ENCODE measurements around the gene ATAD3C. TPM values are rescaled to one million over a fixed set of nuclear protein-coding genes. Genes with fewer than 3 reads are reported as not detected.
A peak's percentile ranks its signal among the peaks of the same experiment; 100 is the strongest.
"Not testable (repeated sequence)": the region's sequence is repeated elsewhere in the genome, so short reads cannot be mapped to it uniquely, and the experiment has no call there.

ATAD3C gene
- total RNA-seq, 1 experiment from 2014 or later = 1.4 TPM

DNA sequence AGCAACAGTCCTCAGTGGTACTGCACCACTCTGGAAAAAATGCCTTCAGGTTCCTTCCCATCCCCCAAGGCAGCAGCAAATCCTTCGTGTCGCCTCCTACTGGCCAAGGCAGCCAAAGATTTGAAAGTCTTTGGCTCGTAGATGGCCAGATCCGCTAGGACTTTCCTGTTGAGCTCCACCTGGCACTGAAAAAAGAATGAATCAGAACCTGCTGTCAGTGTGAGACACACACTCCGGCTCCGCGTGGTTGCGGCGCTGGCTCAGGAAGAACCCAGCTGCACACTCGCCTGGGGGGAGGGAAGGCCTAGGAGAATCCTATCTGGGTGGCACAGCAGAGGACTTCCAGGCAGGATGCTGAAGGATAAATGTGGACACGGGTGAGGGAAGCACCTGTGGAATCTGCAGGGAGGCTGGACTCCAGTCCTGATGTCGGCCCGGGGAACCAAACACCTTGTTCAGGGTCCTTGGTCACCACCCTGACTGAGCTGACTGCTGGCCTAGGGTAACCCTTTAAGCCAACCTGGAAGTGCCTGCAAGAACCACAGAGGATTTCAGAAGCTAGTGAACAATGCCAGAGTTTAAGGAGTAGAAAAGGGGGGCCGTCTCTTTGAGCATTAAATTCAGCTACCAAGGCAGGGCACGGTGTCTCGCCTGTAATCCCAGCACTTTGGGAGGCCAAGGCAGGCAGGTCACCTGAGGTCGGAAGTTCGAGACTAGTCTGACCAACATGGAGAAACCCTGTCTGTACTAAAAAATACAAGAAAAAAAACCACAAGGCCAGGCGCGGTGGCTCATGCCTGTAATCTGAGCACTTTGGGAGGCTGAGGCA lies 47.2 kb upstream of the ATAD3C start:
- Histone ChIP-seq H3K27ac (ENCODE audit: low read length) (peak overlapping the region; percentile 11), H3K4me3 (ENCODE audit: low read length) (no peak overlapping the region), H2AFZ (ENCODE audit: low read length) (no peak overlapping the region), H3K36me3 (ENCODE audit: low read depth, low read length) (peaks cover 43% of the 10 kb centered on the region), H3K9ac (ENCODE audit: low read length) (no peak overlapping the region), H3K4me1 (ENCODE audit: insufficient read depth, low read length) (peaks cover 38% of the 10 kb centered on the region), H3K4me2 (ENCODE audit: low read length) (peak overlapping the region; percentile 92; the same call in 1 of the 2 replicates), H3K9me2 (replicated peaks; ENCODE audit: low read length) (no peaks in the 10 kb centered on the region), H3K79me2 (ENCODE audit: low read length) (peaks cover 82% of the 10 kb centered on the region), H3K27me3 (ENCODE audit: low read length) (no peaks in the 10 kb centered on the region), H4K20me1 (ENCODE audit: low read length) (no peaks in the 10 kb centered on the region), H3K9me3 (ENCODE audit: low read length) (no peaks in the 10 kb centered on the region), H3F3A (ENCODE audit: low read length, unreplicated experiment) (peaks cover 4% of the 10 kb centered on the region)
- ChIA-PET CTCF (interaction anchor here (0.6 to 1.0 kb wide), 6 partner anchors 18 to 102 kb away, joined by 3 to 11 read pairs (median 4); partner anchors contain the start of gene AURKAIP1), POLR2A (ENCODE audit: unreplicated experiment) (interaction anchor here (0.6 kb wide), 2 partner anchors 27 kb away, joined by 3 read pairs; partner anchors contain the start of gene AURKAIP1)
- DNase-seq (peak; percentile 95), ATAC-seq (peak; percentile 37)
- intact Hi-C loops (cut with micrococcal nuclease) = no loop called here
- no TSS peak for BruUV-seq (replicated peaks)
- TF ChIP-seq, protein P1, sequence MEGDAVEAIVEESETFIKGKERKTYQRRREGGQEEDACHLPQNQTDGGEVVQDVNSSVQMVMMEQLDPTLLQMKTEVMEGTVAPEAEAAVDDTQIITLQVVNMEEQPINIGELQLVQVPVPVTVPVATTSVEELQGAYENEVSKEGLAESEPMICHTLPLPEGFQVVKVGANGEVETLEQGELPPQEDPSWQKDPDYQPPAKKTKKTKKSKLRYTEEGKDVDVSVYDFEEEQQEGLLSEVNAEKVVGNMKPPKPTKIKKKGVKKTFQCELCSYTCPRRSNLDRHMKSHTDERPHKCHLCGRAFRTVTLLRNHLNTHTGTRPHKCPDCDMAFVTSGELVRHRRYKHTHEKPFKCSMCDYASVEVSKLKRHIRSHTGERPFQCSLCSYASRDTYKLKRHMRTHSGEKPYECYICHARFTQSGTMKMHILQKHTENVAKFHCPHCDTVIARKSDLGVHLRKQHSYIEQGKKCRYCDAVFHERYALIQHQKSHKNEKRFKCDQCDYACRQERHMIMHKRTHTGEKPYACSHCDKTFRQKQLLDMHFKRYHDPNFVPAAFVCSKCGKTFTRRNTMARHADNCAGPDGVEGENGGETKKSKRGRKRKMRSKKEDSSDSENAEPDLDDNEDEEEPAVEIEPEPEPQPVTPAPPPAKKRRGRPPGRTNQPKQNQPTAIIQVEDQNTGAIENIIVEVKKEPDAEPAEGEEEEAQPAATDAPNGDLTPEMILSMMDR (conservative IDR thresholded peaks at IDR 0.05; ENCODE audit: low read depth, low read length) = peak; percentile 97
- no peak for TF ChIP-seq EZH2phosphoT487 (IDR thresholded peaks at IDR 0.05; ENCODE audit: borderline replicate concordance, low read length)

- Histone ChIP-seq H3K79me2 (ENCODE audit: low read length) (peaks cover 82% of the 10 kb centered on the region), H3K36me3 (ENCODE audit: low read depth, low read length) (peaks cover 36% of the 10 kb centered on the region), H3K4me1 (ENCODE audit: insufficient read depth, low read length) (peaks cover 31% of the 10 kb centered on the region)
- ATAC-seq; H3K4me2 ChIP-seq (ENCODE audit: low read length); BruUV-seq (replicated peaks); H2AFZ ChIP-seq (ENCODE audit: low read length); CTCF ChIA-PET; H3F3A ChIP-seq (ENCODE audit: low read length, unreplicated experiment); H4K20me1 ChIP-seq (ENCODE audit: low read length); H3K9me3 ChIP-seq (ENCODE audit: low read length); H3K9ac ChIP-seq (ENCODE audit: low read length); DNase-seq; H3K27ac ChIP-seq (ENCODE audit: low read length); H3K27me3 ChIP-seq (ENCODE audit: low read length); intact Hi-C loops (cut with micrococcal nuclease); H3K4me3 ChIP-seq (ENCODE audit: low read length); H3K9me2 ChIP-seq (replicated peaks; ENCODE audit: low read length): not testable (repeated sequence)
- POLR2A ChIA-PET (ENCODE audit: unreplicated experiment) = interaction anchor here (0.6 kb wide), 1 partner anchor 28 kb away, joined by 3 read pairs; the partner anchor contains the start of gene AURKAIP1
Observed at GRCh38 chr1:1402901-1403392, 46.5 kb upstream of the ATAD3C start.

DNA sequence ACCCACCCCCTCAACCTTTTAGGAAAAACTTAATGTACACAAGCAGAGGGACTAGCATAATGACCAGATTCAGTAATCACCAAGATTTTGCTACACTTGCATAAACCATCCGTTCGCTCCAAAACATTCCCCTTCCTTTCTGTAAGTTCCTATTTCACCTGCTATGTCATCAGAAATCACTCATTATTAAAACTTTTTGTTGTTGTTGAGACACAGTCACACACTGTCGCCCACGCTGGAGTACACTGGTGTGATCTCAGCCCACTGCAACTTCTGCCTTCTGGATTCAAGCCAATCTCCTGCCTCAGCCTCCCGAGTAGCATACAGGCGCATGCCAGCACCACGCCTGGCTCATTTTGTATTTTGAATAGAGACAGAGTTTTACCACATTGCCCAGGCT lies 45.8 kb upstream of the ATAD3C start:
- Histone ChIP-seq H3K9ac (ENCODE audit: low read length) (no peak overlapping the region), H4K20me1 (ENCODE audit: low read length) (0 out of 2 replicates have a peak, but pooled peaks cover 4% of the 10 kb centered on the region), H3F3A (ENCODE audit: low read length, unreplicated experiment) (peaks cover 4% of the 10 kb centered on the region), H3K9me2 (replicated peaks; ENCODE audit: low read length) (no peaks in the 10 kb centered on the region), H3K4me2 (ENCODE audit: low read length) (no peak overlapping the region), H3K36me3 (ENCODE audit: low read depth, low read length) (peaks cover 35% of the 10 kb centered on the region), H3K4me3 (ENCODE audit: low read length) (no peak overlapping the region), H2AFZ (ENCODE audit: low read length) (no peak overlapping the region), H3K79me2 (ENCODE audit: low read length) (peaks cover 82% of the 10 kb centered on the region), H3K9me3 (ENCODE audit: low read length) (no peaks in the 10 kb centered on the region), H3K27ac (ENCODE audit: low read length) (no peak overlapping the region), H3K4me1 (ENCODE audit: insufficient read depth, low read length) (peaks cover 36% of the 10 kb centered on the region), H3K27me3 (ENCODE audit: low read length) (no peaks in the 10 kb centered on the region)
- ATAC-seq = no peak
- TF ChIP-seq EZH2phosphoT487 (IDR thresholded peaks at IDR 0.05; ENCODE audit: borderline replicate concordance, low read length) (no peak), EZH2 (IDR thresholded peaks at IDR 0.05; ENCODE audit: low read length, unreplicated experiment) (no peak)
- TF ChIP-seq, protein P1 (conservative IDR thresholded peaks at IDR 0.05; ENCODE audit: low read depth, low read length) = no peak
- POLR2A ChIA-PET (ENCODE audit: unreplicated experiment) = no interaction called here
- no peak for DNase-seq
- no TSS peak for BruUV-seq (replicated peaks)
- CTCF ChIA-PET = no interaction called here
- intact Hi-C loops (cut with micrococcal nuclease) = no loop called here

Measured in PC-3 (cell line).